ENCODE measurements around the gene HEG1.

The HEG1 gene

GRCh38 chr3:125057186-125057850, 1.5 kb upstream of the HEG1 start:
- ChIA-PET CTCF (interaction anchor here (1.0 to 1.1 kb wide), 2 partner anchors 11 to 56 kb away, joined by 3 read pairs; no protein-coding TSS in a partner anchor), POLR2A (no interaction called here)
- no peak for TF ChIP-seq CTCF (IDR thresholded peaks at IDR 0.05; ENCODE audit: control extremely low read depth, extremely low read depth, low read depth, missing control alignments)
- DNase-seq (ENCODE audit: extremely low spot score) = no peak

- POLR2A ChIA-PET = no interaction called here
- peak; percentile 60 for DNase-seq (ENCODE audit: extremely low spot score)
- CTCF ChIA-PET = no interaction called here
- no peak for TF ChIP-seq CTCF (IDR thresholded peaks at IDR 0.05; ENCODE audit: control extremely low read depth, extremely low read depth, low read depth, missing control alignments)
These were observed 375 bp downstream of the HEG1 start for GRCh38 chr3:125055331-125055912.

- ChIA-PET POLR2A (no interaction called here), CTCF (no interaction called here)
- DNase-seq (ENCODE audit: extremely low spot score) = peak; percentile 67
- TF ChIP-seq CTCF (IDR thresholded peaks at IDR 0.05; ENCODE audit: control extremely low read depth, extremely low read depth, low read depth, missing control alignments) = no peak
These were observed 1.1 kb downstream of the HEG1 start for GRCh38 chr3:125054449-125055329.

GRCh38 chr3:125054062-125054448, 1.7 kb downstream of the HEG1 start:
- TF ChIP-seq CTCF (IDR thresholded peaks at IDR 0.05; ENCODE audit: control extremely low read depth, extremely low read depth, low read depth, missing control alignments) = no peak
- ChIA-PET POLR2A (no interaction called here), CTCF (no interaction called here)
- DNase-seq (ENCODE audit: extremely low spot score) = no peak

- ChIA-PET POLR2A (interaction anchor here (0.6 kb wide), 1 partner anchor 542 kb away, joined by 5 read pairs; no protein-coding TSS in a partner anchor), CTCF (interaction anchor here (1.3 to 2.0 kb wide), 4 partner anchors 10 to 292 kb away, joined by 4 to 5 read pairs (median 4); no protein-coding TSS in a partner anchor)
These were observed 2.5 kb downstream of the HEG1 start for GRCh38 chr3:125053304-125053699.

More at GRCh38 chr3:125053304-125053699, 2.5 kb downstream of the HEG1 start:
- DNase-seq (ENCODE audit: extremely low spot score) = no peak
- no peak for TF ChIP-seq CTCF (IDR thresholded peaks at IDR 0.05; ENCODE audit: control extremely low read depth, extremely low read depth, low read depth, missing control alignments)

All from GM10248 (cell line).